Measurements from ENCODE around the gene KRTAP10-5. TPM values are rescaled to one million over a fixed set of nuclear protein-coding genes. Genes with fewer than 3 reads are reported as not detected.
"Not testable (repeated sequence)": the region's sequence is repeated elsewhere in the genome, so short reads cannot be mapped to it uniquely, and the experiment has no call there.

The KRTAP10-5 gene
- total RNA-seq, 3 donors from 2014 or later, result not detected

- no peak for TF ChIP-seq CTCF (IDR thresholded peaks at IDR 0.05)
- DNase-seq, result no peak
- ATAC-seq, result no peak
- Histone ChIP-seq H3K4me1 (ENCODE audit: low read depth) (no peaks in the 10 kb centered on the region), H3K9me3 (no peaks in the 10 kb centered on the region), H3K4me3 (no peak overlapping the region), H3K36me3 (ENCODE audit: low read depth) (no peaks in the 10 kb centered on the region)
- intact Hi-C loops (cut with DNase I, micrococcal nuclease), result no loop called here
Measured at GRCh38 chr21:44564886-44565598, 15.4 kb downstream of the KRTAP10-5 start.

DNA sequence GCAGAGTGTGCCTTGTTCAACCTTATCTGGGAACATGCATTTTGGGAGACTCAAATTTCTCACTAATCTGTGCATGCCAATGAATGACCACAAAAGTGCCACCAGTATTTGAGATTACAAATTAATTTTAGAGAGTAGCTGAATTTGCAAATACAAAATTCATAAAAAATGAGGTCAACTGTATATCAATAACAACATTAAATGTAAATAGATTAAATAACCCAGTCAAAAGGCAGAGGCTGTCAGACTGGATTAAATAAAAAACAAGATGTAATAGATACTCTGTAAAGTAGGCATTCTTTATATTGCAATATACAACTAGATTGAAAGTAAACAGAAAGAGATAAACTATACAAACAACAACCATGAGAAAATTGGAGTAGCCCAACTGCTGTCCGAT is 16.3 kb downstream of the KRTAP10-5 start:
- Histone ChIP-seq H3K36me3 (ENCODE audit: low read depth) (no peaks in the 10 kb centered on the region), H3K9me3 (no peaks in the 10 kb centered on the region), H3K4me3 (no peak overlapping the region), H3K4me1 (ENCODE audit: low read depth) (no peaks in the 10 kb centered on the region)
- ATAC-seq (no peak), DNase-seq (no peak)
- TF ChIP-seq CTCF (IDR thresholded peaks at IDR 0.05), result no peak
- intact Hi-C loops (cut with DNase I, micrococcal nuclease), result no loop called here

DNA sequence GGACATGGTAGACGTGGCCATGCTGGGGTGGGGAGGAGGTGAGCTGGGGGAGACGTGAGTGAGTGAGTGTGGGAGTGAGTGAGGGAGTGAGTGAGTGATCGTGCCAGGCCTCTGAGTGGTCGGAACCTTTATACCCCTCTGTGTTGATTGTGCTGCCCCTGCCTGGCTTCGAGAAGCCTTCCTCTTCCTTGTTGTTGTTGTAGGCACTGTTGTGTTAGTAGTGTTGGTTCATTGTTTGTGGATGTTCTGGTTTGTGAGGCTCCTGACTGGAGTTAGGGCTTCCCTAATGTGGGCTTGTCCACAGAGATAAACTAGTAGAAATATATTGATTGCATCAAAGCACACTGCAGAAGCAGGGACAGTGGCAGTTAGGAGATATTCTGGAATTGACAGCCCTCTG is 21.7 kb downstream of the KRTAP10-5 start, which contains the start of gene KRTAP10-3:
Gene KRTAP10-3 (minus strand): TSS at position 101 of the 400 bp plus-strand sequence. CDS start 80 bp downstream, at position 21.
- H3K36me3 ChIP-seq (ENCODE audit: low read depth), result no peaks in the 10 kb centered on the region
- no peak for TF ChIP-seq CTCF (IDR thresholded peaks at IDR 0.05)
- H3K4me1 ChIP-seq (ENCODE audit: low read depth), result no peaks in the 10 kb centered on the region
- H3K4me3 ChIP-seq, result no peak within 1 kb of the TSS
- ATAC-seq (no peak), DNase-seq (no peak)
- intact Hi-C loops (cut with DNase I, micrococcal nuclease), result no loop called here
- H3K9me3 ChIP-seq, result no peaks in the 10 kb centered on the region

- H3K4me1 ChIP-seq (ENCODE audit: low read depth); H3K4me3 ChIP-seq; intact Hi-C loops (cut with DNase I, micrococcal nuclease); H3K9me3 ChIP-seq; DNase-seq; H3K36me3 ChIP-seq (ENCODE audit: low read depth); ATAC-seq: not testable (repeated sequence)
Measured at GRCh38 chr21:44558329-44558675, 22.1 kb downstream of the KRTAP10-5 start.

DNA sequence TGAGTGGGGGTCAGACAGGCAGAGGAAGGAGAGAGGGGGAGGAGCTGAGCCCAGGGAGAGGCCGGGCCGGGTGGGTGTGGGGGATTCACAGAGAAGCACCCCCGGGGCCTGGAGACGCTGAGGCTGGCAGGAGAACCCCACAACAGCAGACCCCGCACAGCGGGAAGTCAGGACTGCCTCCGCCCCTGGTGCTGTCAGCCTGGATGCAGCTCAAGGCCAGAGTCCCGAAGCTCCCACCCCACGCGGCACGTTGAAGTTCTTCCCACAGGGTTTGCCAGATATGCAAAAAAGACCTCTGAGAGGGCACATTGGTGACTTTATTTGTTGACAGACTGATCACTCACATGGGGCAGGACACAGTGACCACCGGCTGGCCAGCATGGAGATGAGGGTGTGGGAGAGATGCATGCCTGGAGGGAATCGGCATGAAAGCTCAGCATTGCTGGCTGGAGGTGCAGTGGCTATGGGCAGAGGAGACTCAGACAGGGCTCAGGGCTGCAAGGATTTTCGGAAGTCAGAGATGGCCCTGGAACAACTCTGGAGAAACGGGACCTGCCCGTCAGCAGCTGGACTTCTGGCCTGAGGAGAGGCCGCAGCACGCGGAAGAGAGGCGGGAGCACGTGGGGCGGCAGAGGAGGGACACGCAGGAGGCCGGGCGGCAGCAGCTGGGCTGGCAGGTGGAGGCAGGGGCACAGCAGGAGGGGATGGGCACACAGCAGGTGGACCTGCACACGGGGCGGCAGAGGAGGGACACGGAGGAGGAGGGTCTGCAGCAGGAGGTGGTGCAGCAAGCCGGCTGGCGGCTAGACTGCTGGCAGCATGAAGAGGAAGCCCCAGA is 22.7 kb downstream of the KRTAP10-5 start:
- H3K36me3 ChIP-seq (ENCODE audit: low read depth), result no peaks in the 10 kb centered on the region
- H3K9me3 ChIP-seq, result no peaks in the 10 kb centered on the region
- H3K4me3 ChIP-seq, result no peak overlapping the region
- no peaks in the 10 kb centered on the region for H3K4me1 ChIP-seq (ENCODE audit: low read depth)
- ATAC-seq, result no peak
- intact Hi-C loops (cut with DNase I, micrococcal nuclease), result no loop called here
- DNase-seq, result no peak
- no peak for TF ChIP-seq CTCF (IDR thresholded peaks at IDR 0.05)

GRCh38 chr21:44556879-44557278 is 23.5 kb downstream of the KRTAP10-5 start:
- no peak for TF ChIP-seq CTCF (IDR thresholded peaks at IDR 0.05)
- DNase-seq (no peak), ATAC-seq (no peak)
- Histone ChIP-seq H3K4me1 (ENCODE audit: low read depth) (no peaks in the 10 kb centered on the region), H3K4me3 (no peak overlapping the region), H3K9me3 (no peaks in the 10 kb centered on the region), H3K36me3 (ENCODE audit: low read depth) (no peaks in the 10 kb centered on the region)
- intact Hi-C loops (cut with DNase I, micrococcal nuclease), result no loop called here

Measured in mucosa of descending colon (tissue), 3 donors.